Skeletal muscle cell (primary cell): ENCODE measurements around the gene SELENOO.
"Not testable (repeated sequence)": the region's sequence is repeated elsewhere in the genome, so short reads cannot be mapped to it uniquely, and the experiment has no call there.

ENCODE experiments used
- DNase-seq: peaks from one replicate; pipeline ENCODE4 v3.0.0-alpha.2; 2010; ENCODE audit warnings: low read depth
- H3K4me3 ChIP-seq: 2 replicates; pipeline ENCODE4 v1.5.1; 2011; ENCODE audit warnings: low read depth, mild to moderate bottlenecking, control low read depth, low read length, moderate library complexity

SELENOO gene

DNA sequence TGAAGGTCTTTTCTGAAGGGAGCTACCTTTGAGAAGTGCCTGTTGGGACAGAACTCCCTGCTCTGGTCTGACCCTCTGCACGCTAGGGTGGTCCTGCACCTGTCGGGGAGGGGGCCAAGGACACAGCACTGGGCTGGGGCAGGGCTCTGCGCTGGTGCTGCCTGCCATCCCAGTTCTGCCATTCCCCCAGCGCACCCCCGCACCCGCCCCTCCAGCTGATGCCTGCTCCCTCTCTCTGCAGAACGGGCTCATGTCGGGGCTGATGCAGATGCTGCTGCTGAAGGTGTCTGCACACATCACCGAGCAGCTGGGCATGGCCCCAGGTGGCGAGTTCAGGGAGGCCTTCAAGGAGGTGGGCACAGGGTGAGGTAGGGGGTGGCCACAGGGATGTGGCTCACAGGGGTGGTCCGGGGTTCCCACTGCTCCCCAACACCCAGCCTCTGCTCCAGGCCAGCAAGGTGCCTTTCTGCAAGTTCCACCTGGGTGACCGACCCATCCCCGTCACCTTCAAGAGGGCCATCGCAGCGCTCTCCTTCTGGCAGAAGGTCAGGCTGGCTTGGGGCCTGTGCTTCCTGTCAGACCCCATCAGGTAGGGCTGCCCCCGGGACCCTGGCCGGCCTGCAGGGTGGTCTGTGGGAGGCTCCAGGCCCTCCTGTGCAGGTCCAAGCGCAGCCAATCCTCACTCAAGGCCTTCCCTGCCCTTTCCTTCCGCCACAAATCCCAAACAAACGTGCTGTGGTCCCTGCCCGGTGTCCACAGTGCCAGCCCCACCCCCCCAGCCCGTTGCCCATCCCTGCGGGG lies 3.6 kb upstream of the SELENOO start:
- no peak for DNase-seq
- no peak overlapping the region for H3K4me3 ChIP-seq

DNA sequence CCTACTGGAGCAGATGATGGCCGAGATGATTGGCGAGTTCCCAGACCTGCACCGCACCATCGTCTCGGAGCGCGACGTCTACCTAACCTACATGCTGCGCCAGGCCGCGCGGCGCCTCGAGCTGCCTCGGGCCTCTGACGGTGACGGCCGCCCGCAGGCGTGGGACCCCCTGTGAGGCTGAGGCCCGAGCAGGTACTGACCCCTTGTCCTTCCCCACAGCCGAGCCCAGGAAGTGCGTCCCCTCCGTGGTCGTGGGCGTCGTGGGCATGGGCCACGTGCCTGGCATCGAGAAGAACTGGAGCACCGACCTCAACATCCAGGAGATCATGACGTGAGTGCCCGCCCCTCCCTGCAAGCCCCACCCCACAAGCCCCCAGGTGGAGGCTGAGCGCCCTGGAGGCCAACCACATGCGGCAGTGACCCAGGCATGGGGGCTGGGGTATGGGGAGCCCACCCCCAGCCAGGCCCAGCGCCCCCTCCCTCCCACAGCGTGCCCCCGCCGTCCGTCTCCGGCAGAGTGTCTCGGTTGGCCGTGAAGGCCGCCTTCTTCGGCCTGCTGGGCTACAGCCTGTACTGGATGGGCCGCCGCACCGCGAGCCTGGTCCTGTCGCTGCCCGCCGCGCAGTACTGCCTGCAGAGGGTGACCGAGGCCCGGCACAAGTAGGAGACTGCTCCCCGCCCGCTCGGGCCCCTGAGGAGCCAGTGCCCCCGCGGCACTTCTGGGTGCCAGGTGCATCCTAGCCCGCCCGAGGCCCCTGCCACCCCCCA lies 2.8 kb upstream of the SELENOO start:
- DNase-seq, result no peak

DNA sequence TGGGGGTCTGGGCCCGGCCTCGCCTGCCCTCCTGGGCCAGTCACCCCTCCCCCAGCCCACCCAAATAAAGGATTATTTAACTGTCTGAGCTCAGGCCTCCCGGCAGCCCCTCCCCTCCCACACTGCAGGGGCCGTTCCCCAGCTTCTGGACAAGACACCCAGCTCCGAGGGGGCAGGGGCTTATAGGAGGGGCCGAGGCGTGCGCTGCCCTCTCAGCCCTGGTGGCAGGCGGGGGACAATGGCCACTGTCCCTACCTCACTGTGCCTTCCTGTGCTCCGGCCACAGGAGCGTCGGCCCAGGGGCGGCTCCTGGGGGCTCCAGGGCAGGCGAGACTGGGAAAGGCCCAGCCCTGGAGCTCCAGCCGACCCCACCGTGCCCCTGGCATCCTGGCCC lies 2.2 kb upstream of the SELENOO start:
- H3K4me3 ChIP-seq, result no peak overlapping the region
- DNase-seq, result no peak

More for the DNA sequence above, 2.8 kb upstream of the SELENOO start:
- no peak overlapping the region for H3K4me3 ChIP-seq

DNA sequence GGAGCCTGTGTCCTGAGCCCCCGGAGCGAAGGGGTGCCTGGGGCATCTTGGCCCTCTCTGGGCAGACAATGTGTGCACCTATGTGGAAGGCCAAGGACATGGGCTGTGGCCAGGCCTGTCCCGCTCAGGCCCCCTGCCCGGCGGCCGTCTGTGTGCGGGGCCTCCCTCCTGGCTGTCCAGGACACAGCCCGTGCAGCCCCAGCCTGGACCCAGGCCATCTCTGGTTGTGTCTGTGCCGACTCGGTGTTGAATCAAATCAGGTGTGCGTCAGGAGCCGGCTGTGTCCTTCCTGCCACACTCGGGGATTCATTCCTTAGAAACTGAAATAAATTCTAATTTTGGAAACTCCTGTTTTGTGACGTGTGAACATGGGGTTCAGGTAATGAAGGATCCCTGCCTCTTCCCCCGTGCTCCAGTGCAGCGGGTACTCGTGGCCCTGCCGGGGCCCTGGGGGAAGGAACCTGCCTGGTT lies 1.5 kb upstream of the SELENOO start:
- no peak for DNase-seq
- H3K4me3 ChIP-seq, result no peak overlapping the region

DNA sequence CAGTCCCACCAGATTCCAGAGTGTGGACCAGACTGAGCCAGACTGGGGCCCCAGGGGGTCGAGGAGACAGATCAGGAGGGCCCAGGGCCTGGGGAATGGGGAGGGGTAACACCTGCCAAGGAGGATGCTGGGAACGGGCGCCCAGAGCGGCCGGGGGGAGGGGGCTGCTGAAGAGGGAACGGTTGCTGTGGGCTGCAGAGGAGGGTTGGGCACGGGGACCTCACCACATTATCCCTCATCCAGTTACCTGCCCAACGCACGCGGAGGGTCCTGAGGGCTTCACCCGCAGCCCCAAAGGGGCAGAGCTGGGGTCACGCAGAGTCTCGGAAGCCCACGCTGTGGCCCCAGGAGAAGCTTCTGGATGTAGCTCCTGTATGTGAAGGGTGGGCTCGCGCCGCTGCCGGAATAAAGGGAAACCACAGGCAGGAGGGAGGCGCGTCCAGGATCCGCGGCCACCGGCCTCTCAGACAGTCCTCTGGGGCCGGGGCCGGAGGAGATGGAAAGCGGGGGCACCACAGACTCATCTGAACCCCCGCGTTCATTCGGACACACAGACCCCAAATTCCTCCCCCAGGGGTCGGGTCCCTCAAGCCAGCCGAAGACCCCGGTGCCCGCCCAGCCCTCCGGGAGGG lies 866 bp upstream of the SELENOO start:
- no peak for DNase-seq

DNA sequence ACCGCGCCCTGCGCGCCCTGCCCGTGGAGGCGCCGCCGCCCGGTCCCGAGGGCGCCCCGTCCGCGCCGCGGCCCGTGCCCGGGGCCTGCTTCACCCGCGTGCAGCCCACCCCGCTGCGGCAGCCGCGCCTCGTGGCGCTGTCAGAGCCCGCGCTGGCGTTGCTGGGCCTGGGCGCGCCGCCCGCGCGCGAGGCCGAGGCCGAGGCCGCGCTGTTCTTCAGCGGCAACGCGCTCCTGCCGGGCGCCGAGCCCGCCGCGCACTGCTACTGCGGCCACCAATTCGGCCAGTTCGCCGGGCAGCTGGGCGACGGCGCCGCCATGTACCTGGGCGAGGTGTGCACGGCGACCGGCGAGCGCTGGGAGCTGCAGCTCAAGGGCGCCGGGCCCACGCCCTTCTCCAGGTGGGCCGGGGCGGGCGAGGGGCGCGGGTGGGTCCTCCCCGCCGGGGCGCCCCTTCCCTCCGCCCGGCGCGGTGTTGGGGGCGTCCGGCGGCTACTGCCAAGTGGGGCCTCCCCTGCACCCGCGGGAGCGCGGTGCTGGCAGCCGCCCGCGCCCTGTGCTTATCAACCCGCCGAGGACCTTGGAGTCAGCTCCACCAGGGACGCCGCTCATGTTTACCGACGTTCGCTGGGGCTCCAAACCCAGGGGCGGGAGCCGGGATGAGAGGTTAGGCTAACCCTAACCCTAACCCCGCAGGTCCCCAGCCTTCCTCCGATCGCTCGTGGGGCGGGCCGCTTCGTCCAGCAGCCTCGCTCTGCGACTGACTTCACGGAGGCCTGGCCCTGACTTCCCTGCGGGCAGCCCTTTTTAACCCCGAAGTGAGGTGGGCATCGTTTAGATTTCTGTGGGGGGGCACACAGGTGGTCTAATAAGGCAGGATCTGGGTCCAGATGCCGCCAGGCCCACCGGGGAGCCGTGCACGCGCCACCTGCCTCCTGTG lies 649 bp downstream of the SELENOO start:
- no peak for DNase-seq
- H3K4me3 ChIP-seq, result peak overlapping the region; percentile 70

More for the DNA sequence above, 866 bp upstream of the SELENOO start:
- peak overlapping the region; percentile 70 for H3K4me3 ChIP-seq

DNA sequence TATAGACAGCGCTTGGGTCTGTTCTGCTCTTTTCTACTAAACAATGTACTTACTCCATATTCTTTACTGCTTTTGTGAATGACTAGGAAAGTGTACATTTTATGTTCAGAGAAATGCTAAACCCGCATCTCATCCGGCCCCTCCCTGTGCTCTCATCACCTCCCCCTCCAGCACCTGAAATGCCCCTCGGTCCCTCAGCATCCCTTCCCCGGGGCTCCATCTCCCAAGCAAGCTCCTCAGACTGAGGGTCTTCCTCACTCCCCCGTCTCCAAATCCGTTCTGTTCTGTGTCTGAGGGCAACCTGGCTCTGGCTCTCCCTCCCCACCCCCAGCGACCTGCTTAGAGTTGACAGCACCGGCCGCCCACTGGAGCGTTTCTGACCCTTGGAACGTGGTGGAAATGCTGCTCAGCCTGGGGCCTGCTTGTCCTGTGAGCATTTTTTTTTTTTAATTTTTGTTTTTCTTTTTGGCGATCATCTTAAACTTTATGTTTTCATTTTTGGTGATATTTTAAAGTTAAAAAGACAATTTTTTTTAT lies 1.4 kb downstream of the SELENOO start:
- DNase-seq, result no peak
- peak overlapping the region; percentile 70 for H3K4me3 ChIP-seq

DNA sequence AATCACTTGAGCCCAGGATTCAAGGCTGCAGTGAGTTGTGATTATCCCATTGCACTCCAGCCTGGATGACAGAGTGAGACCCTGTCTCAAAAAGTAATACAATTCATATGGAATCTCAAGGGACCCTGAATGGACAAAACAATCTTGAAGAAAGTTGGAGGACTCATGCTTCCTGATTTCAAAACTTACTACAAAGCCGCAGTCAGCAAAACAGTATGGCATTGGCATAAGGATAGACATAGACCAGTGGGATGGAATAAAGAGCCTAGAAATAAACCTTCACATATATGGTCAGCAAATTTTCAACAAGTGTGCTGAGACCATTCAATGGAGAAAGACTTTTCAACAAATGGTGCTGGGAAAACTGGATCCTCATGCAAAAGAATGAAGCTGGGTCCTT lies 2.5 kb downstream of the SELENOO start:
- no peak for DNase-seq

DNA sequence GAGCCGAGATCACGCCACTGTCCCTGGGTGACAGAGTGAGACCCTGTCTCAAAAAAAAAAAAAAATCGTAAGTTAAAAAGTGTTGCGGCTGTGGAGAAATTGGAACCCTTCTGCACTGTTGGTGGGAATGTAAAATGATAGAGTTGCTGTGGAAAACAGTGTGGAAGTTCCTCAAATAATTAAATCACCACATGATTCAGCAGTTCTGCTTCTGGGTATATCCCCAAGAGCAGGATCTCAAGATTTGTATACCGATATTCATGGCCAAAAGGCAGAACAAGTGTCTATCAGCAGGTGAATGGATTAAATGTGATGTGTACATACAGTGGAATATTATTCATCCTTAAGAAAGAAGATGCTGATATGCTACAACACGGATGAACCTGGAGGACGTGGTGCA lies 3.8 kb downstream of the SELENOO start:
- DNase-seq, result no peak
- H3K4me3 ChIP-seq, result no peak overlapping the region

More for the DNA sequence above, 2.5 kb downstream of the SELENOO start:
- H3K4me3 ChIP-seq, result no peak overlapping the region

DNA sequence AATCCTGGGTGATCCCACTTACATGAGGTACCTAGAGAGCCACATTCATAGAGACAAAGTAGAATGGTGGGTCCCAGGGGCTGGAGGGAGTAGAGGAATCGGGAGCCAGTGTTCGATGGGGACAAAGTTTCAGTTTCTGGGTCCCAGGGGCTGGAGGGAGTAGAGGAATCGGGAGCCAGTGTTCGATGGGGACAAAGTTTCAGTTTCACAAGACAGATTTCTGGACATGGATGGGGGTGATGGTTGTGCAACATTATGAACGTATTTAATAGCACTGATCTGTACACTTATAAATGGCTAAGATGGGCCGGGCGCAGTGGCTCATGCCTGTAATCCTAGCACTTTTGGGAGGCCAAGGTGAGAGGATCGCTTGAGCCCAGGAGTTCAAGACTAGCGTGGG lies 4.2 kb downstream of the SELENOO start:
- DNase-seq, H3K4me3 ChIP-seq: not testable (repeated sequence)

DNA sequence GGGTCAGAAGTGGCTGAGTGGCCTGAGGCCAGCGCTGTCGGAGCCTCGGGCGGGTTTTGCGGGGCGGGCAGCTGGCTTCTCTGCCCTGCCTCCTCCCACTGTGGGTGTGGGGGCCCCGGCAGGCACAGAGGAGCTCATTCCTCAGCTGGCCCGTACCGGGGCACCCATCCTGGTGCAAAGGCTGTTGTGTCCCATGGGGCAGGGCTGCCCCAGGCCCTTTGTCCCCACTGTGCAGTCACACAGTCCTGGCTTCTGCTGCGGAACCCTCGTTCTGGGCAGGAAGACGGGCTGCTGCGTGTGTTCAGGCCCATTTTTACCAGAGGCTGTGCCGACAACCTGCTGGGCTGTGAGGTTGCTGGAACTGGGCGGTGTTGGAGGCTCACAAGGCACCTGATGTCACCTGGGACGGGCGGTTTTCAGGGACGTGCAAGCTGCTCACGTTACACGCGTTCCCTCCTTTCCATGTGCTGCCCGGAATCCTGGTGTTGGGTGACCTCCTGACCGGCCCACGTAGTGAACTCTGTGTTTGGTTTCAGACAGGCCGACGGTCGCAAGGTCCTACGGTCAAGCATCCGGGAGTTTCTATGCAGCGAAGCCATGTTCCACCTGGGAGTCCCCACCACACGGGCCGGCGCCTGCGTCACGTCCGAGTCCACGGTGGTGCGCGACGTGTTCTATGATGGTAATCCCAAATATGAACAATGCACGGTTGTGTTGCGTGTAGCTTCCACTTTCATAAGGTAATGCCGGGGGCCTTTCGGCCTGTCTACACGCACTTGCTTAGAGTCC lies 5.2 kb downstream of the SELENOO start:
- no peak for DNase-seq
- no peak overlapping the region for H3K4me3 ChIP-seq

DNA sequence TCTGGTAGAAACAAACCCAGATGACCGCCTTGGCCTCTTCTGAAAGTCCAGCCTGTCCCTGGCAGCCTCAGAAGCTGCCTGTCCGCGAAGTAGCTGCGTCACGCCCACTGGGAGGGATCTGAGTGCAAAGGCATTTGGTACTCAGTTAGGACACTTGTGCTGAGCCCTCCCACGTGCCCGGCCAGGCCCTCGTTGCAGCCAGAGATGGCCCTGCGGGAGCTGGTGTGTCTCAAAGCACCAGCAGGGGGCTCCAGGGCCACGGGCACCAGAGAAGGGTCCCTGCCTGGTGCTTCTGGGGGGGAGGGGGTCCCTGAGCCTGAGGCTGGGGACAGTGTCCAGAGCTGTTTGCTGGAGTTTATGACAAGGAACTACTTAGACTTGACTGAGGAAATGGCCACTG lies 5.8 kb downstream of the SELENOO start:
- no peak overlapping the region for H3K4me3 ChIP-seq
- DNase-seq, result no peak

DNA sequence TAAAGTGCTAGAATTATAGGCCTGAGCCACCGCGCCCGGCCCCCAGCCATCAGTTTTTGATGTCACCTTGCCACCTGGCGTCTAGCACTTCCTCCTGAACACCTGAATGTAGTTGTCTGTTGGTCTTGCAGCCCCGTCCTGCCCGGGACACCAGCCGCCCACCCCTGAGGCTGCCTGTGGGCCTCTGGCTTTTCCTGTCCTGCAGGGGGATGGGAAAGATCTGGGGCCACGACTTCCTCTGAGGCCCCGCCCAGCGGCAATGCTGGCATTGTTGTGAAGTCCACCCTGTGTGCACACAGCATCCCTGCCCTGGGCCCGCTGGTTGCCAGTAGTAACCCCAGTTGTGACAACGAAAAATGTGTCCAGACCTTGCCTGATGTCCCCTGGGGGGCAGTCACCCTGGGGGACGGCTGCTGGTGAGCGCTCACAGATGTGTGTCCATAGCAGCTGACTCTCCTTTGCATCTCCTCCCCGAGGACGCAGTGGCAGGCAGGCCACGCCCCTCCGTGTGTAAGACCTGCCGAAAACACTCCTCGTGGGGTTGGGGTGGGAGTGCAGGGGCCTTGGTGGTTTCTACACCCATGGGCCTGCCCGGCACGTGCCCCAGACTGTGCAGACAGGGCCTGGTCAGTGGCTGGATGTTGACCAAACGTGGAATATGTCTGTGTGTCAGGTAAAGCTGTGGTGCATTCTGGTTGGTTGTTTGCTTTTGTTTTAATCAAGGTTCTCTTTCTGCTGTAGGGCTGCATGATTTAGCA lies 6.8 kb downstream of the SELENOO start:
- H3K4me3 ChIP-seq, result no peak overlapping the region
- no peak for DNase-seq

DNA sequence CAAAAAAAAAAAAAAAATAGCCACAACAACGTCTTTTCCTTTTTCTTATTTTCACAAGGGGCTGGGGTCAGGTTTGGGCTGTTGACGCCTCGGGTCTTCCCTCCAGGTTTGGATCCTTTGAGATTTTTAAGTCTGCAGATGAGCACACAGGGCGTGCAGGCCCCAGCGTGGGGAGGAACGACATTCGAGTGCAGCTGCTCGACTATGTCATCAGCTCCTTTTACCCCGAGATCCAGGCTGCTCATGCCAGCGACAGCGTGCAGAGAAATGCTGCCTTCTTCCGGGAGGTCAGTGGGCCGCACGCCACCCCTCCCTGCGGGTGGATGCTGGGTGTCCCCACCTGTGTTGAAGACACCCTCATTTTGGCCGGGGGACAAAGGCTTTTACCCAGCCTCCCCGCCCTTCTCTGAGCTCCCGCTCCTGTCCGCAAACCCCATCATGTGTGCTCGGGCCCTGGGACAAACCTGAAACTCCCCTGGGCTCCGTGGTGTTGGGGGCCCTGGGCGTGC lies 7.7 kb downstream of the SELENOO start:
- DNase-seq, result no peak

DNA sequence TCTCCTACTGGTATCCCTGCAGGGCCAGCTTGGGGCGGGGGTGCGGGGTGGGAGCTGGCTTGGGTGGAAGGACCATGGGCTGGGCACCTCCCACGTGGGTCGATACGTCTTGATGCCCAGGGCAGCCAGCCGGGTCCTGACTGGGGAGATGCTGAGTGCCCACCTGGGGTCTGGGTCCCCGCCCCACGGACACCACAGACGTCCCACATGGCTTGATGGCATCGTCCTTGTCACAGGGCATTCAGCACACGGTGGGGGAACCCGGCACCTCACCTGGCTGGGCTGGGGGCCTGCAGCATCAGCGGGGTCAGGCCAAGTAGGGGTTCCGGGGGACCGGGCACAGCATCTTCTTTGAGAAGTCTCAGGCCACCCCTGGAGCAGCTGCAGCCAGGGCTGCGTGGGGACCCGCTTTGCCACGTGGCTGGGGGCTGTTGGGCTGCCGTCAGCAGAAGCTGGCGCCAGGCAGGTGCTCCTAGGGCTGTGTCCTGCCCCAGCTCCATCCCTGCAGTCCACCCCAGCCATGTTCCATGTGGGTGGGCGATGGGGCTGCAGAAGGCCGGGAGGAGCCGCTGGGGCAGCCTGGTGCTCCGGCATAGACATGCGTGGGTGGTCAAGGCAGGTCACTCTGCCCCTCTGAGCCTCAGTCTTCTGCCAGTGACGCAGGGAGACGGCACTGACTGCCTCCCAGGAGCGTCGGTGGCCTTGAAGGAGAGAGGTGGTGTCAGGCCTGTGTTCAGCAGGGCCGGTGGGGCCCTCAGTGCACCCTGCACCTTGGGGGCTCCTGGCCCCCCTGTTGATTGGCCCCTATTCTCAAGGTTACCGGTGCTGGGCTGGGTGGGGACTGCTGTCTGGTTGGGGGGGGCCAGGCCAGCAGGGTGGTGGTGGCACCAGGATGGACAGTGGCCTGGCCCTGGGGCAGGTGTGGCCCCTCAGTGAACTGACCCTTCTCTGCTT lies 8.4 kb downstream of the SELENOO start:
- no peak for DNase-seq
- no peak overlapping the region for H3K4me3 ChIP-seq

More for the DNA sequence above, 7.7 kb downstream of the SELENOO start:
- H3K4me3 ChIP-seq, result no peak overlapping the region

DNA sequence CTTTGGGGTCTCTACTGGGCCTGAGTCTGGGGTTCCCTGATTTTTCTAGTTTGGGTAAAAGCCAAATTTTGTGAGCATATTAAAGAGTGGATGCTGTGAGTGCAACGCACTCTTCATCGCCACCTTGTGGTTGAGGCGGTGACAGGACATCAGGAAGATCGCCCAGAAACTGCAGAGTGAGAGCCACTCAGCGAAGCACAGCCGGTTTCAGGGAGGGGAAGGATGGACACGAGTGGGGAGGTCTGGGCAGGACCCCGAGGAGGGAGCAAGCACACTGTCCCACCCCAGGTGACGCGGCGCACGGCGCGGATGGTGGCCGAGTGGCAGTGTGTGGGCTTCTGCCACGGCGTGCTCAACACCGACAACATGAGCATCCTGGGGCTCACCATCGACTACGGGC lies 9.1 kb downstream of the SELENOO start:
- no peak overlapping the region for H3K4me3 ChIP-seq

More for the DNA sequence above, 9.1 kb downstream of the SELENOO start:
- no peak for DNase-seq
